K562 (cell line): ENCODE results near the gene P4HTM. TPM values are rescaled to one million over a fixed set of nuclear protein-coding genes. Genes with fewer than 3 reads are reported as not detected.

Source experiments
- BRCA1 ChIP-seq, 2 experiments: fragments of 450-650 bp in 1 of 2; sonication (generic) in 1 of 2; formaldehyde crosslinking in 1 of 2; IDR thresholded peaks; 2 replicates each; pipeline versions ENCODE4 v1.5.0 to v1.6.1; 2017 to 2020; ENCODE audit warnings: mild to moderate bottlenecking in 1 of 2, missing genetic modification reagents in 1 of 2
- FUS ChIP-seq: fragments of 200-400 bp; formaldehyde crosslinking; optimal IDR thresholded peaks from 2 replicates; pipeline ENCODE3; 2017; ENCODE audit warnings: low read depth, low read length
- JUND ChIP-seq, 2 experiments: IDR thresholded peaks; 2 replicates in 1 of 2; 3 replicates in 1 of 2; pipeline ENCODE4 v1.6.1; 2011; ENCODE audit warnings: borderline replicate concordance in 2 of 2, low read depth in 2 of 2, low read length in 2 of 2, improper control_type of control experiment in 1 of 2, missing biosample characterization in 1 of 2, missing genetic modification characterization in 1 of 2, missing genetic modification reagents in 1 of 2
- KAT8 ChIP-seq: fragments of 450-650 bp; IDR thresholded peaks from 2 replicates; pipeline ENCODE4 v1.6.1; 2016; ENCODE audit warnings: low read depth, mild to moderate bottlenecking
- MAZ ChIP-seq, 2 experiments: fragments of 450-650 bp in 1 of 2; sonication (generic) in 1 of 2; formaldehyde crosslinking; IDR thresholded peaks in 1 of 2; conservative IDR thresholded peaks in 1 of 2; 2 replicates each; pipeline versions ENCODE4 v1.4.0 to v1.5.0; 2020; ENCODE audit warnings: mild to moderate bottlenecking in 1 of 2, missing genetic modification reagents in 1 of 2
- MED1 ChIP-seq: sonication (generic); formaldehyde crosslinking; IDR thresholded peaks from 2 replicates; pipeline ENCODE4 v1.8.1; 2023; ENCODE audit warnings: missing genetic modification reagents, borderline replicate concordance
- MEIS2 ChIP-seq: fragments of 450-650 bp; IDR thresholded peaks from 2 replicates; pipeline ENCODE4 v1.6.1; 2014; ENCODE audit warnings: mild to moderate bottlenecking; ENCODE audit not compliant: partially characterized antibody
- NR3C1 ChIP-seq: sonication (generic); formaldehyde crosslinking; IDR thresholded peaks from 2 replicates; pipeline ENCODE4 v1.8.1; 2022; ENCODE audit warnings: missing genetic modification reagents
- POLR2B ChIP-seq: fragments of 450-650 bp; IDR thresholded peaks from 2 replicates; pipeline ENCODE4 v1.6.1; 2018; ENCODE audit warnings: low read depth; ENCODE audit not compliant: partially characterized antibody
- RERE ChIP-seq: sonication (generic); formaldehyde crosslinking; IDR thresholded peaks from 2 replicates; pipeline ENCODE4 v1.8.0; 2023; ENCODE audit warnings: missing genetic modification reagents, mild to moderate bottlenecking, borderline replicate concordance
- TAF1 ChIP-seq: IDR thresholded peaks from 2 replicates; pipeline ENCODE4 v1.6.1; 2011; ENCODE audit warnings: mild to moderate bottlenecking, low read length, moderate library complexity; ENCODE audit not compliant: insufficient read depth, control insufficient read depth, severe bottlenecking; ENCODE audit errors: extremely low read depth
- TEAD4 ChIP-seq, 2 experiments: sonication (generic) in 1 of 2; formaldehyde crosslinking in 1 of 2; IDR thresholded peaks; 2 replicates each; pipeline versions ENCODE4 v1.6.1 to v1.8.0; 2012 to 2022; ENCODE audit warnings: borderline replicate concordance in 1 of 2, inconsistent platforms in 1 of 2, low read length in 1 of 2, mild to moderate bottlenecking in 1 of 2, missing genetic modification reagents in 1 of 2
- ZBTB26 ChIP-seq: fragments of 450-650 bp; formaldehyde crosslinking; IDR thresholded peaks from 2 replicates; pipeline ENCODE4 v1.4.0; 2022; ENCODE audit warnings: missing genetic modification characterization
- ZC3H8 ChIP-seq: fragments of 450-650 bp; IDR thresholded peaks from 2 replicates; pipeline ENCODE4 v1.6.1; 2017
- ZNF76 ChIP-seq: fragments of 250-450 bp; sonication (Bioruptor Pico); IDR thresholded peaks from 2 replicates; pipeline ENCODE4 v1.4.0; 2020; ENCODE audit warnings: mild to moderate bottlenecking, moderate library complexity, borderline replicate concordance
- ZNF830 ChIP-seq: fragments of 250-450 bp; sonication (Bioruptor Pico); IDR thresholded peaks from 2 replicates; pipeline ENCODE4 v1.5.0; 2021; ENCODE audit warnings: mild to moderate bottlenecking
- polyA plus RNA-seq, 8 experiments: library from polyadenylated mRNA; depleted of rRNA in 4 of 8; stranded (reverse) in 5 of 8; unstranded in 3 of 8; fragments of >200 nt; fragmentation: Nextera tagmentation in 2 of 8; fragmentation: Illumina TruSeq in 1 of 8; extraction: Ambion mirVana in 2 of 8; extraction: Trizol in 1 of 8; gene quantifications; 2 replicates each; pipeline versions ENCODE4 v1.2.1 to v1.2.3, GENCODE V29; 2011 to 2014; ENCODE audit warnings: inconsistent platforms in 1 of 8, missing spikeins in 1 of 8
- total RNA-seq, 7 experiments: library from RNA; depleted of rRNA in 6 of 7; stranded (reverse); fragments of >200 nt in 6 of 7; fragmentation: Illumina TruSeq in 2 of 7; extraction: Trizol in 2 of 7; gene quantifications; 2 replicates each; pipeline versions ENCODE4 v1.2.1 to v1.2.3, GENCODE V29; 2011 to 2021; ENCODE audit warnings: low replicate concordance in 1 of 7

Gene P4HTM
- total and polyA plus RNA-seq, 9 of the 15 experiments (the other 6 are each of a cell fraction or from before 2014, with no cell fraction given), result 0.09 to 0.66 (median 0.25) TPM; not detected in 2

GRCh38 chr3:49021813-49022687, 32.0 kb downstream of the P4HTM start, which contains the start of gene NDUFAF3 (continued):
- TF ChIP-seq JUND (IDR thresholded peaks at IDR 0.05; ENCODE audit: borderline replicate concordance, low read depth, low read length) (peak; percentile 61), JUND (tag; IDR thresholded peaks at IDR 0.05; ENCODE audit: borderline replicate concordance, low read depth, low read length) (no peak; the same call in 2 of the 3 replicates), NR3C1 (peak; percentile 33; the same call in 1 of the 2 replicates), TAF1 (peak; percentile 80), ZC3H8 (no peak), MEIS2 (no peak), MAZ (CRISPR knock-in tag; conservative IDR thresholded peaks at IDR 0.05 in 1 of 2, IDR thresholded peaks at IDR 0.05 in 1 of 2) (peak in 1 of 2 experiments; percentile 58; a peak in 3 of 4 replicates), ZNF830 (CRISPR knock-in tag) (no peak), BRCA1 (IDR thresholded peaks at IDR 0.05) (no peak), BRCA1 (CRISPR knock-in tag; IDR thresholded peaks at IDR 0.05) (no peak), RERE (no peak), POLR2B (peak; percentile 63), KAT8 (no peak), TEAD4 (IDR thresholded peaks at IDR 0.05; ENCODE audit: low read length) (no peak), TEAD4 (CRISPR knock-in tag; IDR thresholded peaks at IDR 0.05; ENCODE audit: borderline replicate concordance) (no peak), MED1 (CRISPR knock-in tag) (no peak), ZNF76 (no peak), FUS (no peak), ZBTB26 (CRISPR knock-in tag) (no peak)
